Naive thymus-derived CD4-positive, alpha-beta T cell (primary cell): Measurements from ENCODE around the gene CTNNA3. TPM values are rescaled to one million over a fixed set of nuclear protein-coding genes. Genes with fewer than 3 reads are reported as not detected.

Source experiments
- ATAC-seq: fragments of 150-1000 bp; cut with Tn5 transposase; 2 replicates; pipeline ENCODE4 v1.10.0; 2021; ENCODE audit warnings: mild to moderate bottlenecking, moderate library complexity
- CTCF ChIA-PET: fragments of 350-600 bp; sonication (Branson Sonifier 250); formaldehyde crosslinking; loops from one replicate; lab custom pipeline; 2021; ENCODE audit warnings: antibody characterized with exemption; lab: Charles Lee
- POLR2A ChIA-PET: fragments of 350-600 bp; sonication (Branson Sonifier 250); formaldehyde crosslinking; loops from one replicate; lab custom pipeline; 2021; ENCODE audit warnings: antibody characterized with exemption, inconsistent platforms; lab: Charles Lee
- DNase-seq, 9 donors: peaks; one replicate each; pipeline versions ENCODE4 v3.0.0 to v3.0.0-alpha.2; 2020 to 2022; ENCODE audit warnings: mixed read lengths in 1 of 9
- H3K27ac ChIP-seq: one replicate; pipeline ENCODE4 v1.7.0; 2013; ENCODE audit warnings: mild to moderate bottlenecking, low read depth, low read length, moderate library complexity
- H3K27me3 ChIP-seq, 2 donors: one replicate each; pipeline ENCODE4 v1.7.0; 2013; ENCODE audit warnings: low read length in 2 of 2, mild to moderate bottlenecking in 2 of 2, moderate library complexity in 2 of 2; ENCODE audit not compliant: control insufficient read depth in 2 of 2, insufficient read depth in 2 of 2
- H3K36me3 ChIP-seq, 3 experiments: 1 replicate in 2 of 3; 2 replicates in 1 of 3; pipeline ENCODE4 v1.7.0; 2013; ENCODE audit warnings: low read length in 3 of 3, mild to moderate bottlenecking in 3 of 3, moderate library complexity in 1 of 3; ENCODE audit not compliant: insufficient read depth in 3 of 3, control insufficient read depth in 2 of 3
- H3K4me1 ChIP-seq, 2 donors: one replicate each; pipeline ENCODE4 v1.7.0; 2013; ENCODE audit warnings: low read length in 2 of 2, mild to moderate bottlenecking in 2 of 2, moderate library complexity in 1 of 2; ENCODE audit not compliant: control insufficient read depth in 2 of 2, insufficient read depth in 2 of 2
- H3K4me3 ChIP-seq: 2 replicates; pipeline ENCODE4 v1.7.0; 2013; ENCODE audit warnings: mild to moderate bottlenecking, low read length
- H3K9me3 ChIP-seq, 3 experiments: 1 replicate in 2 of 3; 2 replicates in 1 of 3; pipeline ENCODE4 v1.7.0; 2013; ENCODE audit warnings: low read length in 3 of 3; ENCODE audit not compliant: control insufficient read depth in 2 of 3
- H3K27ac Mint-ChIP-seq, 9 donors: one replicate each; pipeline ENCODE4 v1.8.0; 2020 to 2022; ENCODE audit warnings: mixed read lengths in 9 of 9, mild to moderate bottlenecking in 8 of 9, moderate library complexity in 5 of 9, inconsistent platforms in 2 of 9
- H3K27me3 Mint-ChIP-seq, 5 donors: one replicate each; pipeline ENCODE4 v1.8.0; 2021 to 2022; ENCODE audit warnings: mixed read lengths in 5 of 5, mild to moderate bottlenecking in 1 of 5
- H3K36me3 Mint-ChIP-seq, 5 donors: one replicate each; pipeline ENCODE4 v1.8.0; 2020 to 2022; ENCODE audit warnings: mixed read lengths in 5 of 5, mild to moderate bottlenecking in 3 of 5, inconsistent platforms in 1 of 5
- H3K4me1 Mint-ChIP-seq, 7 donors: one replicate each; pipeline ENCODE4 v1.8.0; 2020 to 2022; ENCODE audit warnings: mixed read lengths in 7 of 7, mild to moderate bottlenecking in 3 of 7, inconsistent platforms in 1 of 7
- H3K4me3 Mint-ChIP-seq, 10 donors: one replicate each; pipeline ENCODE4 v1.8.0; 2020 to 2022; ENCODE audit warnings: mild to moderate bottlenecking in 10 of 10, mixed read lengths in 10 of 10, moderate library complexity in 6 of 10, inconsistent platforms in 2 of 10
- H3K9me3 Mint-ChIP-seq, 11 donors: one replicate each; pipeline ENCODE4 v1.8.0; 2020 to 2022; ENCODE audit warnings: mixed read lengths in 11 of 11, mild to moderate bottlenecking in 4 of 11, inconsistent platforms in 1 of 11, moderate library complexity in 1 of 11
- intact Hi-C, 2 donors: fragments of 100-400 bp; cut with micrococcal nuclease; formaldehyde crosslinking; loops; one replicate each; pipeline ENCODE4 v1.15.1; 2023
- polyA plus RNA-seq, 2 donors: library from polyadenylated mRNA; unstranded; fragments of 300-500 nt; fragmentation: Illumina TruSeq; gene quantifications; one replicate each; pipeline ENCODE4 v1.2.3, GENCODE V29; 2021
- total RNA-seq, 6 experiments: library from RNA in 5 of 6; stranded (reverse) in 5 of 6; gene quantifications; 1 replicate in 5 of 6; 2 replicates in 1 of 6; pipeline ENCODE4 v1.2.3 and lab custom pipeline; 2021 to 2026

Gene CTNNA3
- total and polyA plus RNA-seq, 7 experiments from 2014 or later: 0.43 to 0.84 (median 0.71) TPM; not detected in 2

DNA sequence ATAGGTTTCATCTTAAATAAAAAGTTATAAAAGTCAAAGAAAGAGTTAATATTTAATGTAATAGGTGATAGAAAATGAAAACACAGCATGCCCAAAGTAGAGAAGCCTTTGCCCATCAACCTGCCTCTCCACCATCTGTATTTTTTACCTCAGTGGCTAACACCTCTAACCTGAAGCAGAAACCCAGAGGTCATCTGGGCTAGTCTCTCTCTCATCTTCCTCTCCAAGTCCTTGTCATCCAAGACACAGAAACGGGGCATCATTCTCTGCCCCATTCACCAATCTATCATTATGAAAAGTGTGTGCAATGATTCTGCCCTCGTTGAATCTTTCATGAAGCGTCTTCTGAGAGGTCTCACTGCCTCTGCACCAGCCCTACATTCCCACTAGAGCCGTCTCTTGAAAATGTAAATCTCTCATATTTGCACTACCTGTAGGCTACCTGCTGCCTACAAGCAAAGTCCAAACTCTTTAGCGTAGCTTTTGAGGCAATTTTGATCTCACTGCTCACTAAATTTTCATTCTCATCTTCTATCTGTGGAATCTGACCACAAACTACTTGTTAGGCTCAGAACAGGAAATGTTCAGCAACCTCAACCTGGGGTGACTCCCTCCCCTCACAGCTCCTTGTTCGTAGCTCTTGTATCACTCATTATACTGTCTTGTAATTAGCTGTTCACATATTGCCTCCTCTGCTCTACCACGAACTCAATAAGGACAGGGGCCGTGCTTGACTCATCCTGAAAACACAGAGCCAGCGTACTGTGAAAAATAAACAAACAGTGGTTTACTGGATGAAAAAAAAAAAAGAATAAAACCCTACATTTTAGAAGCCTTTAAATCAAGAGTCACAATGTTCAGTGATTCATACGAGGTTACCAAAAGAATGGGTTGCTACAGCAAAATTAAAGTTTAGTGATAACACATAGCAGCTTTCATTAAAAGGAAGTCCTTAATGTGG lies 83.1 kb downstream of the CTNNA3 start:
- H3K9me3 ChIP-seq: no peaks in the 10 kb centered on the region
- H3K4me3 ChIP-seq: peak overlapping the region; percentile 36
- ATAC-seq (peak; percentile 97), DNase-seq (peak in 8 of 9 donors; percentile 53 to 82 (median 73))
- peaks cover 0 to 7% (median 0%) of the 10 kb centered on the region in 11 donors for H3K9me3 Mint-ChIP-seq
- no peaks in the 10 kb centered on the region for H3K36me3 ChIP-seq
- H3K27ac Mint-ChIP-seq: peak overlapping the region; percentile 8 to 88 (median 79)
- intact Hi-C loops: loop anchor here (1.0 to 10.0 kb wide), 9 partner anchors 54 to 722 kb away; partner anchors contain the start of genes HNRNPH3 (in 1 of the 2), PBLD (in 1 of the 2) and SIRT1 (in 1 of the 2)
- H3K36me3 Mint-ChIP-seq: peaks cover 0 to 16% (median 0%) of the 10 kb centered on the region in 5 donors
- peaks cover 0 to 29% (median 0%) of the 10 kb centered on the region in 5 donors for H3K27me3 Mint-ChIP-seq
- H3K4me1 Mint-ChIP-seq: peaks cover 23 to 44% (median 33%) of the 10 kb centered on the region in 7 donors
- ChIA-PET CTCF (interaction anchor here (1.4 kb wide), 1 partner anchor 167 kb away, joined by 4 read pairs; no protein-coding TSS in a partner anchor), POLR2A (interaction anchor here (1.9 kb wide), 1 partner anchor 9 kb away, joined by 4 read pairs; no protein-coding TSS in a partner anchor)
- peak overlapping the region; percentile 64 to 83 (median 75) for H3K4me3 Mint-ChIP-seq
- H3K4me1 ChIP-seq: peaks cover 17 to 24% of the 10 kb centered on the region in 2 donors
- H3K27ac ChIP-seq: no peak overlapping the region
- H3K27me3 ChIP-seq: no peaks in the 10 kb centered on the region

DNA sequence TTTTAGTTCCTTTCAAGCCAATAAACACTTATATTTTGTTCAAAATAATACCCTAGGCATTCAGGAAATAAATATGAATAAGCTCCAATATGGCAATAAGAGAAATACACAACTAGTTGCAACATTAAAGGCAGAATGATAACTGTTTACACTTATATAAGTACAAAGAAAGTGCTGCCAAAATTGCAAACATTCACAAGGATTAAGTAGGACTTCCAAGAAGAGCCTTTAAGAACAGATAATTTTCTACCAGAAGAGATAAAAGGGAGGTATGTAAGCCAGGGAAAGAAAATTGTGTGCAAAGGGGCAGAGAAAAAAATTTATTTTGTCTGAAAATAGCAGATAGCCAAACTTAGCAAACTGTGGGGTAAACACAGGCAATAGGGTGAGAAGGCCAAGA lies 83.8 kb downstream of the CTNNA3 start:
- no peaks in the 10 kb centered on the region for H3K27me3 ChIP-seq
- ATAC-seq: no peak
- Mint-ChIP-seq H3K27ac (peak overlapping the region in 6 of 9 donors; percentile 3 to 83 (median 41)), H3K4me1 (peaks cover 26 to 44% (median 35%) of the 10 kb centered on the region in 7 donors), H3K4me3 (peak overlapping the region in 8 of 10 donors; percentile 29 to 83 (median 58)), H3K36me3 (peaks cover 0 to 14% (median 0%) of the 10 kb centered on the region in 5 donors), H3K27me3 (peaks cover 0 to 27% (median 4%) of the 10 kb centered on the region in 5 donors), H3K9me3 (peaks cover 0 to 5% (median 0%) of the 10 kb centered on the region in 11 donors)
- H3K4me3 ChIP-seq: no peak overlapping the region
- H3K27ac ChIP-seq: no peak overlapping the region
- no peaks in the 10 kb centered on the region for H3K9me3 ChIP-seq
- intact Hi-C loops: loop anchor here (2.0 to 10.0 kb wide), 5 partner anchors 55 to 723 kb away; partner anchors contain the start of genes HNRNPH3 (in 1 of the 2) and PBLD (in 1 of the 2)
- CTCF ChIA-PET: interaction anchor here (1.4 kb wide), 1 partner anchor 167 kb away, joined by 4 read pairs; no protein-coding TSS in a partner anchor
- no peaks in the 10 kb centered on the region for H3K36me3 ChIP-seq
- no peak for DNase-seq
- POLR2A ChIA-PET: interaction anchor here (1.9 kb wide), 1 partner anchor 10 kb away, joined by 4 read pairs; no protein-coding TSS in a partner anchor
- H3K4me1 ChIP-seq: peaks cover 17 to 24% of the 10 kb centered on the region in 2 donors

DNA sequence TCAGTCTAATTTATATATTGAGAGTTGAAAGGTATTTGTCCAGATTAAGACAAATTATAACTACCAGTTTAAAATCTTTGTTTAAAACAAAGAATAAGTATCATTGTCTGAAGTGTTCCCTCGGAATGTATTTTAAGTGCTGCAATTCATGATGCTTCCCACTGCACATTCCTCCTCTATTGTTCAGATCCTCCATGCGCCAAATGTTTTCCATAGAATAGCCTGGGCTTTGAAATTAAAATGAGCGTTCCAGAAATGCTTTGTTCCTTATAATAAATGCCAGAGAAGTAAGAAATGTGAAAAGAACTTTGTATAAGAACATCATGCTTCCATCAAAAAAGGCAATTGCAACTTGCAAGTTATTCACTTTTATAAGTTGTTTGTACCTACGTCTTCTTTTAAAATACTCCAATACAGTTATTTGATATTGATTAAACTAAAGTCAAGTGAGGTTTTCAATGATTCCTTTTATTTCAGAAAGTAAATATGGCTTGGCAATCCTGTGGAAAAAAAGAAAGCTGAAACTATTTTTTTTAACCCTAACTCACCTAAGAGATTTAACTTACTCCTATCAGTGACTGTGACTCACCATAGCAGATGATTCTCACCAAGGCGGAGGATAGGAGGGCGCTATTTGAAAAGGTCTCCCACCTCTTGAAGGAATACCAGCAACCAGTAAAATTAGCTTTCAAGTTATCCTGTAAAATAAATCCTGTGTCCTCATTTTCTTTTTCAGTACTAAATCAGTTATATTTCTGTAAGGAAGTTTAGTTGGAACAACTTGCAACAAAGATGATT lies 85.8 kb downstream of the CTNNA3 start:
- peaks cover 0 to 19% (median 4%) of the 10 kb centered on the region in 5 donors for H3K27me3 Mint-ChIP-seq
- H3K27ac ChIP-seq: no peak overlapping the region
- no peak overlapping the region for H3K27ac Mint-ChIP-seq

DNA sequence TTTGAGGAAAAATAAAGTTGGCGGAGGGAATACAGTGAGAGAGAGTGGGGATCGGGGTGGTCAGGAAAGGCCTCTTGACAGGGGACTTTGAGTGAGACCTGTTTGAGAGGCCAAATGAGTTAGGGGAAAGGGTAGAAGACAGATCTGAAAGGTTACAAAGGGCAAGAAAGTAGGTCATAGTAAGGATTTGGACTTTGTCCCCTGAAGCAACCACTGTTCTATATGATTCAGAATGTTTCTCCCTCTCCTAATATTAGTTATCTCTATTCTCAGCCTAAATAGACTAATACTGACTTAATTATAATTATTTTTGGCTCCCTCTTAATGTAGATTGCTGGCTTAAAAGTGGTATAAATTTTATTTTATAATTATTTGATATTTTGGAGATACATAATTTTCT lies 88.0 kb downstream of the CTNNA3 start:
- POLR2A ChIA-PET: no interaction called here
- CTCF ChIA-PET: no interaction called here

More for the DNA sequence above, 85.8 kb downstream of the CTNNA3 start:
- ATAC-seq (no peak), DNase-seq (no peak)
- Mint-ChIP-seq H3K36me3 (peaks cover 0 to 6% (median 0%) of the 10 kb centered on the region in 5 donors), H3K4me3 (no peak overlapping the region), H3K4me1 (peaks cover 21 to 42% (median 38%) of the 10 kb centered on the region in 7 donors), H3K9me3 (peaks cover 0 to 1% (median 0%) of the 10 kb centered on the region in 11 donors)
- CTCF ChIA-PET: no interaction called here
- Histone ChIP-seq H3K27me3 (no peaks in the 10 kb centered on the region), H3K9me3 (no peaks in the 10 kb centered on the region), H3K4me1 (peaks cover 17 to 24% of the 10 kb centered on the region in 2 donors), H3K36me3 (no peaks in the 10 kb centered on the region), H3K4me3 (no peak overlapping the region)
- POLR2A ChIA-PET: no interaction called here
- intact Hi-C loops: loop anchor here (5.0 to 10.0 kb wide), 4 partner anchors 57 to 725 kb away; partner anchors contain the start of genes HNRNPH3 (in 1 of the 2) and PBLD (in 1 of the 2)

DNA sequence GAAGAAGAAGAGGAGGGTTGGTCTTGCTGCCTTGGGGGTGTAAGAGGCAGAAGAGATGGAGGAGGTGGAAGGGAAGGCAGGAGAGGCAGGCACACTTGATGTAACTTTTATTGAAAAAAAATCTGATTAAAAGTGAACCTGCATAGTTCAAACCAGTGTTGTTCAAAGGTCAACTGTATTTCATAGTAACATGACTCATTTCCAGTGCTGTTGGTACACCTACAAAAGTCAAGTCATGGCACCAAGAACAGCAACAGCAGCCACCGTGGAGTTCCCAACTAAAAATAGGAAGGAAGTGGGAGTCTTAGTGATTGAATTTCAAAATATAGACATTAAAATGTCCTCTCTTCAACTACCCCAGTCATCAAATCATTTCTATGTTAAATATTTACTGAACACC lies 88.5 kb downstream of the CTNNA3 start:
- Mint-ChIP-seq H3K9me3 (peaks cover 0 to 2% (median 0%) of the 10 kb centered on the region in 11 donors), H3K4me1 (peaks cover 11 to 26% (median 17%) of the 10 kb centered on the region in 7 donors), H3K36me3 (no peaks in the 10 kb centered on the region), H3K27me3 (peaks cover 0 to 18% (median 4%) of the 10 kb centered on the region in 5 donors), H3K27ac (no peak overlapping the region), H3K4me3 (no peak overlapping the region)
- Histone ChIP-seq H3K9me3 (no peaks in the 10 kb centered on the region), H3K4me1 (peaks cover 6 to 9% of the 10 kb centered on the region in 2 donors), H3K4me3 (no peak overlapping the region), H3K27ac (no peak overlapping the region), H3K36me3 (no peaks in the 10 kb centered on the region), H3K27me3 (no peaks in the 10 kb centered on the region)
- DNase-seq (no peak), ATAC-seq (no peak)
- intact Hi-C loops: no loop called here
- CTCF ChIA-PET: no interaction called here
- POLR2A ChIA-PET: no interaction called here

More for the DNA sequence above, 88.0 kb downstream of the CTNNA3 start:
- Mint-ChIP-seq H3K4me1 (peaks cover 16 to 32% (median 22%) of the 10 kb centered on the region in 7 donors), H3K36me3 (peaks cover 0 to 4% (median 0%) of the 10 kb centered on the region in 5 donors), H3K27ac (no peak overlapping the region), H3K27me3 (peaks cover 0 to 22% (median 4%) of the 10 kb centered on the region in 5 donors), H3K4me3 (no peak overlapping the region), H3K9me3 (peaks cover 0 to 2% (median 0%) of the 10 kb centered on the region in 11 donors)
- Histone ChIP-seq H3K27ac (no peak overlapping the region), H3K4me3 (no peak overlapping the region), H3K9me3 (no peaks in the 10 kb centered on the region), H3K4me1 (peaks cover 9 to 12% of the 10 kb centered on the region in 2 donors), H3K27me3 (no peaks in the 10 kb centered on the region), H3K36me3 (no peaks in the 10 kb centered on the region)
- intact Hi-C loops: no loop called here
- ATAC-seq (no peak), DNase-seq (no peak)

DNA sequence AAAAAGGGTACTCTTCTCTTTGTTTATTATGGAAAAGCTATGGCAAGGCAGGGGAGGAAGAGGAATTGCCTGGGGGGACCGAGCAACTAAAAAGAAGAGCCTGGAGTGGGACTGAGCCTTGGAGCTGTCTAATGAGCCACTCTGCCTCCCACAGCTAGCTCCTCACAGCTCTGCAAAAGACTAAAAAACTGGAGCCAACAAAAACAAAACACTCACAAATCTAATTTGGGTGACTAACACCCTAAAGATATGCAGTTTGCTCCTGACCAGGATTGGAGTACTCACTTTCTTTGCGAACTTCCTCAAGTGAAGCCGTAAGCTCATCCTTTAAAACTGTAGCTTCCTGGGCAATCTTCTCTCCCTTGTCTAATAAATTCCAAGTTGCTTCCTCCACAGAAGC lies 89.4 kb downstream of the CTNNA3 start:
- H3K27ac Mint-ChIP-seq: no peak overlapping the region

More for the DNA sequence above, 89.4 kb downstream of the CTNNA3 start:
- H3K27me3 Mint-ChIP-seq: peaks cover 0 to 15% (median 4%) of the 10 kb centered on the region in 5 donors
- H3K4me1 ChIP-seq: peaks cover 0 to under 1% of the 10 kb centered on the region in 2 donors
- DNase-seq (no peak), ATAC-seq (no peak)
- ChIA-PET CTCF (no interaction called here), POLR2A (no interaction called here)
- H3K4me1 Mint-ChIP-seq: peaks cover 2 to 20% (median 9%) of the 10 kb centered on the region in 7 donors
- peaks cover 0 to 2% (median 0%) of the 10 kb centered on the region in 11 donors for H3K9me3 Mint-ChIP-seq
- no peak overlapping the region for H3K4me3 Mint-ChIP-seq
- H3K9me3 ChIP-seq: no peaks in the 10 kb centered on the region
- H3K4me3 ChIP-seq: no peak overlapping the region
- no peaks in the 10 kb centered on the region for H3K36me3 ChIP-seq
- no peak overlapping the region for H3K27ac ChIP-seq
- intact Hi-C loops: no loop called here
- no peaks in the 10 kb centered on the region for H3K36me3 Mint-ChIP-seq
- H3K27me3 ChIP-seq: no peaks in the 10 kb centered on the region
